Testis (tissue), 2 donors: Measurements from ENCODE around the gene CCL24.
"Not testable (repeated sequence)": the region's sequence is repeated elsewhere in the genome, so short reads cannot be mapped to it uniquely, and the experiment has no call there.

Source experiments
- POLR2A ChIP-seq: fragments of 450-650 bp; IDR thresholded peaks from one replicate; pipeline ENCODE4 v1.6.1; 2017; ENCODE audit warnings: antibody characterized with exemption, mild to moderate bottlenecking, moderate library complexity
- TF ChIP-seq, protein P1 (sequence below), 3 experiments: fragments of 450-650 bp in 2 of 3; fragments of 200-600 bp in 1 of 3; sonication (generic) in 1 of 3; IDR thresholded peaks; one replicate each; pipeline ENCODE4 v1.5.1; 2016 to 2019; ENCODE audit warnings: antibody characterized with exemption in 3 of 3, mild to moderate bottlenecking in 2 of 3, moderate library complexity in 1 of 3

DNA sequence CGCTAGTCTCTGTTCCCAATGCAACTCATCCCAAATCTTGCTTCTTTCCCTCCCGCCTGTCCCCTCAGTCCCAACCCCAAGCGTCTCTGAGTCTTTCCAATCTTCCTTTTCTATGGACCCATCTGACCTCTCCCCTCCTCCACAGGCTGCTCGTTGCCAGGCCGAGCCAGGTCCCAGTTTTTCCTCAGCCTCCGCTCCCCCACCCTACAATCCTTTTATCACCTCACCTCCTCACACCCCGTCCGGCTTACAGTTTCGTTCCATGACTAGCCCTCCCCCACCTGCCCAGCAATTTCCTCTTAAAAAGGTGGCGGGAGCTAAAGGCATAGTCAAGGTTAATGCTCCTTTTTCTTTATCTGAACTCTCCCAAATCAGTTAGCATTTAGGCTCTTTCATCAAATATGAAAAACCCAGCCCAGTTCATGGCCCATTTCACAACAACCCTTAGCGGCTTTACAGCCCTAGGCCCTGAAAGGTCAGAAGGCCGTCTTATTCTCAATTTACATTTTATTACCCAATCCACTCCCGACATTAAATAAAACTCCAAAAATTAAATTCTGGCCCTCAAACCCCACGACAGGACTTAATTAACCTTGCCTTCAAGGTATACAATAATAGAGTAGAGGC lies 32.8 kb downstream of the CCL24 start:
- TF ChIP-seq, protein P1, sequence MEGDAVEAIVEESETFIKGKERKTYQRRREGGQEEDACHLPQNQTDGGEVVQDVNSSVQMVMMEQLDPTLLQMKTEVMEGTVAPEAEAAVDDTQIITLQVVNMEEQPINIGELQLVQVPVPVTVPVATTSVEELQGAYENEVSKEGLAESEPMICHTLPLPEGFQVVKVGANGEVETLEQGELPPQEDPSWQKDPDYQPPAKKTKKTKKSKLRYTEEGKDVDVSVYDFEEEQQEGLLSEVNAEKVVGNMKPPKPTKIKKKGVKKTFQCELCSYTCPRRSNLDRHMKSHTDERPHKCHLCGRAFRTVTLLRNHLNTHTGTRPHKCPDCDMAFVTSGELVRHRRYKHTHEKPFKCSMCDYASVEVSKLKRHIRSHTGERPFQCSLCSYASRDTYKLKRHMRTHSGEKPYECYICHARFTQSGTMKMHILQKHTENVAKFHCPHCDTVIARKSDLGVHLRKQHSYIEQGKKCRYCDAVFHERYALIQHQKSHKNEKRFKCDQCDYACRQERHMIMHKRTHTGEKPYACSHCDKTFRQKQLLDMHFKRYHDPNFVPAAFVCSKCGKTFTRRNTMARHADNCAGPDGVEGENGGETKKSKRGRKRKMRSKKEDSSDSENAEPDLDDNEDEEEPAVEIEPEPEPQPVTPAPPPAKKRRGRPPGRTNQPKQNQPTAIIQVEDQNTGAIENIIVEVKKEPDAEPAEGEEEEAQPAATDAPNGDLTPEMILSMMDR (IDR thresholded peaks at IDR 0.05) = not testable (repeated sequence)
- not testable (repeated sequence) for TF ChIP-seq POLR2A
